Natural killer cell (primary cell): ENCODE data around the gene NECTIN1. TPM values are rescaled to one million over a fixed set of nuclear protein-coding genes. Genes with fewer than 3 reads are reported as not detected.

Source experiments
- ATAC-seq, 3 donors: fragments of 150-1000 bp in 2 of 3; fragments of 200-7000 bp in 1 of 3; cut with Tn5 transposase; 1 replicate in 1 of 3; 2 replicates in 2 of 3; pipeline ENCODE4 v1.10.0; 2021; ENCODE audit warnings: mild to moderate bottlenecking in 2 of 3, moderate library complexity in 2 of 3
- DNase-seq, 2 donors: peaks; one replicate each; pipeline versions ENCODE4 v3.0.0 to v3.0.0-alpha.2; 2013 to 2021; ENCODE audit warnings: mixed read lengths in 1 of 2
- H3K27ac ChIP-seq: one replicate; pipeline ENCODE4 v1.5.1; 2013; ENCODE audit warnings: mild to moderate bottlenecking, low read length
- H3K27me3 ChIP-seq: one replicate; pipeline ENCODE4 v1.6.1; 2013; ENCODE audit warnings: low read length; ENCODE audit not compliant: control insufficient read depth, insufficient read depth
- H3K36me3 ChIP-seq: one replicate; pipeline ENCODE4 v1.6.1; 2013; ENCODE audit warnings: low read length; ENCODE audit not compliant: control insufficient read depth, insufficient read depth
- H3K4me1 ChIP-seq: one replicate; pipeline ENCODE4 v1.6.1; 2013; ENCODE audit warnings: low read length; ENCODE audit not compliant: control insufficient read depth, insufficient read depth
- H3K4me3 ChIP-seq: one replicate; pipeline ENCODE4 v1.5.1; 2013; ENCODE audit warnings: low read length
- H3K9me3 ChIP-seq: one replicate; pipeline ENCODE4 v1.6.1; 2013; ENCODE audit warnings: low read length; ENCODE audit not compliant: control insufficient read depth, insufficient read depth
- H3K27ac Mint-ChIP-seq, 2 donors: one replicate each; pipeline ENCODE4 v1.8.0; 2022; ENCODE audit warnings: mild to moderate bottlenecking in 2 of 2, mixed read lengths in 2 of 2, moderate library complexity in 1 of 2
- H3K27me3 Mint-ChIP-seq, 2 donors: one replicate each; pipeline ENCODE4 v1.8.0; 2022; ENCODE audit warnings: low read depth in 2 of 2, mixed read lengths in 2 of 2
- H3K36me3 Mint-ChIP-seq: one replicate; pipeline ENCODE4 v1.8.0; 2022; ENCODE audit warnings: mixed read lengths
- H3K4me1 Mint-ChIP-seq, 2 donors: one replicate each; pipeline ENCODE4 v1.8.0; 2022; ENCODE audit warnings: mixed read lengths in 2 of 2
- H3K4me3 Mint-ChIP-seq: one replicate; pipeline ENCODE4 v1.8.0; 2022; ENCODE audit warnings: mild to moderate bottlenecking, moderate library complexity, mixed read lengths
- H3K9me3 Mint-ChIP-seq, 2 donors: one replicate each; pipeline ENCODE4 v1.8.0; 2022; ENCODE audit warnings: mixed read lengths in 2 of 2
- CTCF ChIP-seq: fragments of 200-600 bp; IDR thresholded peaks from one replicate; pipeline ENCODE4 v1.8.0; 2022; ENCODE audit warnings: antibody characterized with exemption
- WGBS: methylation state at CpG from one replicate; pipeline ENCODE4 v1.1.7; 2013; ENCODE audit warnings: missing lambda C conversion rate; ENCODE audit not compliant: insufficient coverage; 5-methylcytosine and 5-hydroxymethylcytosine counted together
- intact Hi-C: fragments of 100-400 bp; cut with micrococcal nuclease; formaldehyde crosslinking; loops from one replicate; pipeline ENCODE4 v1.14.2; 2022
- total RNA-seq, 4 donors: library from RNA; stranded (reverse); fragments of 120-200 nt in 1 of 4; gene quantifications; one replicate each; pipeline versions ENCODE4 v1.2.3 to v1.2.4, GENCODE V29; 2013 to 2022

The NECTIN1 gene
- total RNA-seq, 3 donors from 2014 or later (not counting 1 experiment from before 2014, with no cell fraction given) = 5.8 to 18.8 (median 7.8) TPM

- TF ChIP-seq CTCF = no peak
Observed at GRCh38 chr11:119723952-119724325, 5.1 kb downstream of the NECTIN1 start.

GRCh38 chr11:119723243-119723951 is 5.6 kb downstream of the NECTIN1 start:
- Mint-ChIP-seq H3K27me3 (peaks cover 30 to 42% of the 10 kb centered on the region in 2 donors), H3K36me3 (no peaks in the 10 kb centered on the region), H3K4me1 (peaks cover 5 to 37% of the 10 kb centered on the region in 2 donors), H3K4me3 (no peak overlapping the region), H3K9me3 (no peaks in the 10 kb centered on the region), H3K27ac (no peak overlapping the region)
- TF ChIP-seq CTCF = no peak
- intact Hi-C loops = no loop called here
- peaks cover 23% of the 10 kb centered on the region for H3K4me1 ChIP-seq
- H3K9me3 ChIP-seq = no peaks in the 10 kb centered on the region
- 72% methylated on average over 5 of the region's 6 CpGs for WGBS
- no peak overlapping the region for H3K4me3 ChIP-seq
- DNase-seq (no peak), ATAC-seq (no peak)
- H3K36me3 ChIP-seq = no peaks in the 10 kb centered on the region
- H3K27me3 ChIP-seq = peaks cover 15% of the 10 kb centered on the region
- H3K27ac ChIP-seq = no peak overlapping the region

More at GRCh38 chr11:119723952-119724325, 5.1 kb downstream of the NECTIN1 start:
- Mint-ChIP-seq H3K9me3 (no peaks in the 10 kb centered on the region), H3K27me3 (peaks cover 30 to 42% of the 10 kb centered on the region in 2 donors), H3K4me3 (no peak overlapping the region), H3K36me3 (no peaks in the 10 kb centered on the region), H3K4me1 (peaks cover 5 to 38% of the 10 kb centered on the region in 2 donors), H3K27ac (no peak overlapping the region)
- H3K4me3 ChIP-seq = no peak overlapping the region
- 93% methylated on average over 4 of the region's 4 CpGs for WGBS
- H3K27ac ChIP-seq = no peak overlapping the region
- ATAC-seq (no peak), DNase-seq (no peak)
- H3K4me1 ChIP-seq = peaks cover 23% of the 10 kb centered on the region
- H3K36me3 ChIP-seq = no peaks in the 10 kb centered on the region
- peaks cover 15% of the 10 kb centered on the region for H3K27me3 ChIP-seq
- intact Hi-C loops = no loop called here
- H3K9me3 ChIP-seq = no peaks in the 10 kb centered on the region

GRCh38 chr11:119722281-119722794 is 6.7 kb downstream of the NECTIN1 start:
- no peak for TF ChIP-seq CTCF
- 70% methylated on average over 10 of the region's 10 CpGs for WGBS
- Mint-ChIP-seq H3K4me1 (peaks cover 0 to 30% of the 10 kb centered on the region in 2 donors), H3K27me3 (peaks cover 26 to 42% of the 10 kb centered on the region in 2 donors), H3K36me3 (no peaks in the 10 kb centered on the region), H3K4me3 (no peak overlapping the region), H3K27ac (no peak overlapping the region), H3K9me3 (no peaks in the 10 kb centered on the region)
- no peaks in the 10 kb centered on the region for H3K36me3 ChIP-seq
- H3K4me1 ChIP-seq = peaks cover 12% of the 10 kb centered on the region
- peaks cover 11% of the 10 kb centered on the region for H3K27me3 ChIP-seq
- H3K9me3 ChIP-seq = no peaks in the 10 kb centered on the region
- DNase-seq (no peak), ATAC-seq (no peak)
- H3K4me3 ChIP-seq = no peak overlapping the region
- intact Hi-C loops = no loop called here
- no peak overlapping the region for H3K27ac ChIP-seq
